ENCODE measurements around the gene ATCAY.
A peak's percentile ranks its signal among the peaks of the same experiment; 100 is the strongest.
"Not testable (repeated sequence)": the region's sequence is repeated elsewhere in the genome, so short reads cannot be mapped to it uniquely, and the experiment has no call there.

ATCAY gene

GRCh38 chr19:3966051-3967017, 85.8 kb downstream of the ATCAY start:
- Histone ChIP-seq H3K4me3 (no peak overlapping the region), H3K27ac (no peak overlapping the region)

- H3K4me3 ChIP-seq = not testable (repeated sequence)
- peak overlapping the region in 13 of 21 experiments; percentile 24 to 98 (median 77) for H3K27ac ChIP-seq
Measured at GRCh38 chr19:3967983-3968382, 87.5 kb downstream of the ATCAY start.

- H3K4me3 ChIP-seq = peak overlapping the region in 5 of 7 experiments; percentile 4 to 99 (median 90)
- H3K27ac ChIP-seq = peak overlapping the region in 20 of 21 experiments; percentile 13 to 99 (median 94)
Measured at GRCh38 chr19:3968556-3969434, 88.3 kb downstream of the ATCAY start.

- Histone ChIP-seq H3K4me3 (peak overlapping the region; percentile 80 to 99 (median 94)), H3K27ac (peak overlapping the region in 20 of 21 experiments; percentile 84 to 99 (median 96))
Measured at GRCh38 chr19:3969435-3970312, 89.2 kb downstream of the ATCAY start.

GRCh38 chr19:3970313-3970807, 89.9 kb downstream of the ATCAY start:
- Histone ChIP-seq H3K27ac (peak overlapping the region; percentile 84 to 99 (median 95)), H3K4me3 (peak overlapping the region; percentile 80 to 99 (median 94))

GRCh38 chr19:3970808-3971598, 90.5 kb downstream of the ATCAY start, which contains the start of gene DAPK3:
Gene DAPK3, minus strand, starts transcription at chr19:3971099. Its CDS starts 1,364 bp downstream, at chr19:3969735.
- H3K27ac ChIP-seq = peak within 1 kb of the TSS; percentile 84 to 99 (median 95)
- peak within 1 kb of the TSS; percentile 80 to 99 (median 94) for H3K4me3 ChIP-seq

GRCh38 chr19:3975144-3975543, 94.7 kb downstream of the ATCAY start:
- no peak overlapping the region for H3K4me3 ChIP-seq
- no peak overlapping the region for H3K27ac ChIP-seq

GRCh38 chr19:3975637-3976087, 95.2 kb downstream of the ATCAY start:
- H3K4me3 ChIP-seq = no peak overlapping the region
- H3K27ac ChIP-seq = no peak overlapping the region

- Histone ChIP-seq H3K27ac (no peak overlapping the region), H3K4me3 (no peak overlapping the region)
Measured at GRCh38 chr19:3976495-3977241, 96.2 kb downstream of the ATCAY start.
